OCI-LY1 (cell line): ENCODE results near the gene PDGFA.

ENCODE experiments used
- H2AFZ ChIP-seq: fragments of 200-600 bp; sonication (generic), shearing (Covaris generic); 2 replicates; pipeline ENCODE4 v1.6.0; 2014; ENCODE audit warnings: antibody characterized with exemption, mild to moderate bottlenecking, low read length
- H3F3A ChIP-seq: fragments of 200-600 bp; sonication (generic), shearing (Covaris generic); 2 replicates; pipeline ENCODE4 v1.6.0; 2014; ENCODE audit warnings: mild to moderate bottlenecking, antibody characterized with exemption, low read length, moderate library complexity; ENCODE audit not compliant: insufficient read depth
- H3K27ac ChIP-seq: fragments of 200-600 bp; sonication (generic); 2 replicates; pipeline ENCODE4 v1.5.1; 2014; ENCODE audit warnings: low read length, mixed run types, mild to moderate bottlenecking, low read depth; ENCODE audit not compliant: poor library complexity, severe bottlenecking
- H3K27me3 ChIP-seq: fragments of 200-600 bp; sonication (generic); 2 replicates; pipeline ENCODE4 v1.6.0; 2014; ENCODE audit warnings: antibody characterized with exemption, mild to moderate bottlenecking, low read length, moderate library complexity; ENCODE audit not compliant: insufficient read depth
- H3K36me3 ChIP-seq: fragments of 200-600 bp; sonication (generic); 2 replicates; pipeline ENCODE4 v1.6.1; 2014; ENCODE audit warnings: mild to moderate bottlenecking, antibody characterized with exemption, low read length, moderate library complexity, mixed read lengths; ENCODE audit not compliant: insufficient read depth
- H3K4me1 ChIP-seq: fragments of 200-600 bp; sonication (generic); 2 replicates; pipeline ENCODE4 v1.5.1; 2014; ENCODE audit warnings: mild to moderate bottlenecking, low read length, moderate library complexity; ENCODE audit not compliant: insufficient read depth, severe bottlenecking
- H3K4me2 ChIP-seq: fragments of 200-600 bp; sonication (generic), shearing (Covaris generic); 2 replicates; pipeline ENCODE4 v1.6.1; 2014; ENCODE audit warnings: low read length
- H3K4me3 ChIP-seq: fragments of 200-600 bp; sonication (generic); 2 replicates; pipeline ENCODE4 v1.5.1; 2014; ENCODE audit warnings: low read length, low read depth, mild to moderate bottlenecking, mixed read lengths; ENCODE audit not compliant: poor library complexity, severe bottlenecking
- H3K79me2 ChIP-seq: fragments of 200-600 bp; shearing (Covaris generic); 2 replicates; pipeline ENCODE4 v1.6.1; 2016; ENCODE audit warnings: mixed run types, low read length, mixed read lengths; ENCODE audit not compliant: insufficient read depth
- H3K9ac ChIP-seq: fragments of 200-600 bp; sonication (generic), shearing (Covaris generic); 2 replicates; pipeline ENCODE4 v1.6.1; 2014; ENCODE audit warnings: mild to moderate bottlenecking, low read length, mixed read lengths
- H3K9me2 ChIP-seq: fragments of 200-600 bp; sonication (generic), shearing (Covaris generic); 2 replicates; pipeline ENCODE4 v1.6.1; 2014; ENCODE audit warnings: low read depth, mild to moderate bottlenecking, low read length, mixed read lengths
- H3K9me3 ChIP-seq: fragments of 200-600 bp; shearing (Covaris generic); 2 replicates; pipeline ENCODE4 v1.6.1; 2014; ENCODE audit warnings: low read length, mixed read lengths
- H4K20me1 ChIP-seq: fragments of 200-600 bp; sonication (generic), shearing (Covaris generic); 2 replicates; pipeline ENCODE4 v1.6.0; 2016; ENCODE audit warnings: mild to moderate bottlenecking, low read length; ENCODE audit not compliant: insufficient read depth
- CTCF ChIP-seq: fragments of 200-600 bp; sonication (generic), shearing (Covaris generic); IDR thresholded peaks from 2 replicates; pipeline ENCODE4 v1.5.1; 2017; ENCODE audit warnings: mild to moderate bottlenecking, antibody characterized with exemption, low read length, moderate library complexity, mixed read lengths
- EZH2 ChIP-seq: fragments of 200-600 bp; sonication (generic), shearing (Covaris generic); IDR thresholded peaks from 2 replicates; pipeline ENCODE4 v1.8.0; 2017; ENCODE audit warnings: borderline replicate concordance, mixed run types, mild to moderate bottlenecking, antibody characterized with exemption, low read length, moderate library complexity, mixed read lengths

PDGFA gene

GRCh38 chr7:491292-491957 lies 28.2 kb downstream of the PDGFA start:
- Histone ChIP-seq H3F3A (no peaks in the 10 kb centered on the region), H3K4me2 (no peak overlapping the region), H3K79me2 (no peaks in the 10 kb centered on the region), H3K27me3 (no peaks in the 10 kb centered on the region), H3K27ac (no peak overlapping the region), H3K4me3 (no peak overlapping the region), H3K4me1 (no peaks in the 10 kb centered on the region), H3K9me2 (no peaks in the 10 kb centered on the region), H2AFZ (no peak overlapping the region), H3K36me3 (no peaks in the 10 kb centered on the region), H4K20me1 (no peaks in the 10 kb centered on the region), H3K9ac (no peak overlapping the region), H3K9me3 (no peaks in the 10 kb centered on the region)
- no peak for TF ChIP-seq EZH2
- TF ChIP-seq CTCF: no peak

- Histone ChIP-seq H3K4me3 (no peak overlapping the region), H4K20me1 (no peaks in the 10 kb centered on the region), H3K9me2 (no peaks in the 10 kb centered on the region), H3K36me3 (no peaks in the 10 kb centered on the region), H3K9ac (no peak overlapping the region), H3F3A (no peaks in the 10 kb centered on the region), H3K4me2 (no peak overlapping the region), H3K9me3 (no peaks in the 10 kb centered on the region), H3K27me3 (no peaks in the 10 kb centered on the region), H3K79me2 (no peaks in the 10 kb centered on the region), H2AFZ (no peak overlapping the region), H3K27ac (no peak overlapping the region), H3K4me1 (no peaks in the 10 kb centered on the region)
- TF ChIP-seq EZH2 (no peak), CTCF (no peak)
These were observed 29.0 kb downstream of the PDGFA start for GRCh38 chr7:490461-491291.

- Histone ChIP-seq H3K9ac (no peak overlapping the region), H3K27ac (no peak overlapping the region), H3K36me3 (no peaks in the 10 kb centered on the region), H3K4me1 (no peaks in the 10 kb centered on the region), H3K9me3 (no peaks in the 10 kb centered on the region), H3K79me2 (no peaks in the 10 kb centered on the region), H4K20me1 (no peaks in the 10 kb centered on the region), H3K27me3 (no peaks in the 10 kb centered on the region), H2AFZ (no peak overlapping the region), H3K4me2 (no peak overlapping the region), H3F3A (no peaks in the 10 kb centered on the region), H3K9me2 (no peaks in the 10 kb centered on the region), H3K4me3 (no peak overlapping the region)
- TF ChIP-seq CTCF (no peak), EZH2 (no peak)
These were observed 29.8 kb downstream of the PDGFA start for GRCh38 chr7:489876-490275.
